NCI-H187 (cell line): Measurements from ENCODE around the gene EGFL7.

Experiments used
- DNase-seq, 2 experiments: peaks; one replicate each; lab custom pipeline; 2025; lab: John Stamatoyannopoulos, UW

EGFL7 gene

GRCh38 chr9:136673088-136673974 is 10.6 kb downstream of the EGFL7 start:
- DNase-seq: no peak

GRCh38 chr9:136673975-136674785 is 11.5 kb downstream of the EGFL7 start:
- DNase-seq: no peak

GRCh38 chr9:136674786-136675349 is 12.2 kb downstream of the EGFL7 start:
- DNase-seq: no peak

GRCh38 chr9:136675477-136676296 is 13.0 kb downstream of the EGFL7 start:
- DNase-seq: no peak

- no peak for DNase-seq
Measured at GRCh38 chr9:136676297-136676794, 13.6 kb downstream of the EGFL7 start.

GRCh38 chr9:136676920-136677686 is 14.4 kb downstream of the EGFL7 start:
- DNase-seq: no peak

- DNase-seq: no peak
Measured at GRCh38 chr9:136678034-136678433, 15.3 kb downstream of the EGFL7 start.

GRCh38 chr9:136678624-136679023 is 15.9 kb downstream of the EGFL7 start:
- no peak for DNase-seq

GRCh38 chr9:136679431-136679941 is 16.8 kb downstream of the EGFL7 start:
- no peak for DNase-seq

GRCh38 chr9:136681029-136681428 is 18.3 kb downstream of the EGFL7 start:
- no peak for DNase-seq

GRCh38 chr9:136681945-136682699 is 19.4 kb downstream of the EGFL7 start:
- DNase-seq: no peak

GRCh38 chr9:136682710-136683109 is 20.0 kb downstream of the EGFL7 start:
- DNase-seq: no peak

GRCh38 chr9:136683173-136683745 is 20.5 kb downstream of the EGFL7 start:
- DNase-seq: no peak

- no peak for DNase-seq
Measured at GRCh38 chr9:136683755-136684154, 21.0 kb downstream of the EGFL7 start.

- DNase-seq: no peak
Measured at GRCh38 chr9:136684339-136684738, 21.6 kb downstream of the EGFL7 start.

- no peak for DNase-seq
Measured at GRCh38 chr9:136684799-136685198, 22.1 kb downstream of the EGFL7 start.

- DNase-seq: no peak
Measured at GRCh38 chr9:136685216-136685615, 22.5 kb downstream of the EGFL7 start.

GRCh38 chr9:136685790-136686533 is 23.2 kb downstream of the EGFL7 start:
- no peak for DNase-seq

GRCh38 chr9:136686534-136686793 is 23.7 kb downstream of the EGFL7 start:
- DNase-seq: no peak
